Natural killer cell (primary cell): Measurements from ENCODE around the gene CASKIN2. TPM values are rescaled to one million over a fixed set of nuclear protein-coding genes. Genes with fewer than 3 reads are reported as not detected.

Experiments used
- ATAC-seq, 3 donors: fragments of 150-1000 bp in 2 of 3; fragments of 200-7000 bp in 1 of 3; cut with Tn5 transposase; 1 replicate in 1 of 3; 2 replicates in 2 of 3; pipeline ENCODE4 v1.10.0; 2021; ENCODE audit warnings: mild to moderate bottlenecking in 2 of 3, moderate library complexity in 2 of 3
- DNase-seq, 2 donors: peaks; one replicate each; pipeline versions ENCODE4 v3.0.0 to v3.0.0-alpha.2; 2013 to 2021; ENCODE audit warnings: mixed read lengths in 1 of 2
- H3K27ac ChIP-seq: one replicate; pipeline ENCODE4 v1.5.1; 2013; ENCODE audit warnings: mild to moderate bottlenecking, low read length
- H3K27me3 ChIP-seq: one replicate; pipeline ENCODE4 v1.6.1; 2013; ENCODE audit warnings: low read length; ENCODE audit not compliant: control insufficient read depth, insufficient read depth
- H3K36me3 ChIP-seq: one replicate; pipeline ENCODE4 v1.6.1; 2013; ENCODE audit warnings: low read length; ENCODE audit not compliant: control insufficient read depth, insufficient read depth
- H3K4me1 ChIP-seq: one replicate; pipeline ENCODE4 v1.6.1; 2013; ENCODE audit warnings: low read length; ENCODE audit not compliant: control insufficient read depth, insufficient read depth
- H3K4me3 ChIP-seq: one replicate; pipeline ENCODE4 v1.5.1; 2013; ENCODE audit warnings: low read length
- H3K9me3 ChIP-seq: one replicate; pipeline ENCODE4 v1.6.1; 2013; ENCODE audit warnings: low read length; ENCODE audit not compliant: control insufficient read depth, insufficient read depth
- H3K27ac Mint-ChIP-seq, 2 donors: one replicate each; pipeline ENCODE4 v1.8.0; 2022; ENCODE audit warnings: mild to moderate bottlenecking in 2 of 2, mixed read lengths in 2 of 2, moderate library complexity in 1 of 2
- H3K27me3 Mint-ChIP-seq, 2 donors: one replicate each; pipeline ENCODE4 v1.8.0; 2022; ENCODE audit warnings: low read depth in 2 of 2, mixed read lengths in 2 of 2
- H3K36me3 Mint-ChIP-seq: one replicate; pipeline ENCODE4 v1.8.0; 2022; ENCODE audit warnings: mixed read lengths
- H3K4me1 Mint-ChIP-seq, 2 donors: one replicate each; pipeline ENCODE4 v1.8.0; 2022; ENCODE audit warnings: mixed read lengths in 2 of 2
- H3K4me3 Mint-ChIP-seq: one replicate; pipeline ENCODE4 v1.8.0; 2022; ENCODE audit warnings: mild to moderate bottlenecking, moderate library complexity, mixed read lengths
- H3K9me3 Mint-ChIP-seq, 2 donors: one replicate each; pipeline ENCODE4 v1.8.0; 2022; ENCODE audit warnings: mixed read lengths in 2 of 2
- WGBS: methylation state at CpG from one replicate; pipeline ENCODE4 v1.1.7; 2013; ENCODE audit warnings: missing lambda C conversion rate; ENCODE audit not compliant: insufficient coverage; 5-methylcytosine and 5-hydroxymethylcytosine counted together
- intact Hi-C: fragments of 100-400 bp; cut with micrococcal nuclease; formaldehyde crosslinking; loops from one replicate; pipeline ENCODE4 v1.14.2; 2022
- total RNA-seq, 4 donors: library from RNA; stranded (reverse); fragments of 120-200 nt in 1 of 4; gene quantifications; one replicate each; pipeline versions ENCODE4 v1.2.3 to v1.2.4, GENCODE V29; 2013 to 2022
- TF ChIP-seq, protein P1 (sequence below): fragments of 200-600 bp; IDR thresholded peaks from one replicate; pipeline ENCODE4 v1.8.0; 2022; ENCODE audit warnings: antibody characterized with exemption

The CASKIN2 gene
- total RNA-seq, 3 donors from 2014 or later (not counting 1 experiment from before 2014, with no cell fraction given) = 0.49 to 1.8 (median 1.7) TPM

DNA sequence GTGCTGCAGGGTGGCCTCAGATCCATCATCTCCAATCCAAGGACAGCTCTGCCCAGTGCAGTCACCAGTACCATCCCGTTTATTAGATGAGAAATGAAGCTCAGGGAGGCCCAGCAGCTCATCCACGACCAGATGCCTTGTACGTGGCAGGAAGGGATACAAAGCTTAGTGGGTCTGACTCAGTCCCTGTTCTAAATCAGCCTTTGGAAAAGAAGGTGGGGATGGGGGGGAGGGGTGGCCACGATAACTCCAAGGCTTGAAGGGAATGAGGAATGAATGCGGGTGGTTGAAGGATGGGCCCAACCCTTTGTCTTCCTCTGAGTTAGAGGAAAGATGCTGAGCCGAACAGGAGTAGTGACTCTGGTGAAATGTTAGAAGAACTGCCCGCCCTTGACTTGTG is 35.9 kb upstream of the CASKIN2 start:
- Histone ChIP-seq H3K27me3 (no peaks in the 10 kb centered on the region), H3K4me3 (no peak overlapping the region), H3K27ac (no peak overlapping the region), H3K9me3 (no peaks in the 10 kb centered on the region), H3K4me1 (peaks cover 29% of the 10 kb centered on the region), H3K36me3 (peaks cover 6% of the 10 kb centered on the region)
- 95% methylated on average over 7 of the region's 7 CpGs for WGBS
- no peak for DNase-seq
- Mint-ChIP-seq H3K36me3 (no peaks in the 10 kb centered on the region), H3K4me3 (no peak overlapping the region), H3K9me3 (no peaks in the 10 kb centered on the region), H3K4me1 (peaks cover 21 to 35% of the 10 kb centered on the region in 2 donors), H3K27ac (peak overlapping the region in 1 of 2 donors; percentile 79), H3K27me3 (no peaks in the 10 kb centered on the region)
- no peak for ATAC-seq
- TF ChIP-seq, protein P1, sequence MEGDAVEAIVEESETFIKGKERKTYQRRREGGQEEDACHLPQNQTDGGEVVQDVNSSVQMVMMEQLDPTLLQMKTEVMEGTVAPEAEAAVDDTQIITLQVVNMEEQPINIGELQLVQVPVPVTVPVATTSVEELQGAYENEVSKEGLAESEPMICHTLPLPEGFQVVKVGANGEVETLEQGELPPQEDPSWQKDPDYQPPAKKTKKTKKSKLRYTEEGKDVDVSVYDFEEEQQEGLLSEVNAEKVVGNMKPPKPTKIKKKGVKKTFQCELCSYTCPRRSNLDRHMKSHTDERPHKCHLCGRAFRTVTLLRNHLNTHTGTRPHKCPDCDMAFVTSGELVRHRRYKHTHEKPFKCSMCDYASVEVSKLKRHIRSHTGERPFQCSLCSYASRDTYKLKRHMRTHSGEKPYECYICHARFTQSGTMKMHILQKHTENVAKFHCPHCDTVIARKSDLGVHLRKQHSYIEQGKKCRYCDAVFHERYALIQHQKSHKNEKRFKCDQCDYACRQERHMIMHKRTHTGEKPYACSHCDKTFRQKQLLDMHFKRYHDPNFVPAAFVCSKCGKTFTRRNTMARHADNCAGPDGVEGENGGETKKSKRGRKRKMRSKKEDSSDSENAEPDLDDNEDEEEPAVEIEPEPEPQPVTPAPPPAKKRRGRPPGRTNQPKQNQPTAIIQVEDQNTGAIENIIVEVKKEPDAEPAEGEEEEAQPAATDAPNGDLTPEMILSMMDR = no peak
- intact Hi-C loops = no loop called here

DNA sequence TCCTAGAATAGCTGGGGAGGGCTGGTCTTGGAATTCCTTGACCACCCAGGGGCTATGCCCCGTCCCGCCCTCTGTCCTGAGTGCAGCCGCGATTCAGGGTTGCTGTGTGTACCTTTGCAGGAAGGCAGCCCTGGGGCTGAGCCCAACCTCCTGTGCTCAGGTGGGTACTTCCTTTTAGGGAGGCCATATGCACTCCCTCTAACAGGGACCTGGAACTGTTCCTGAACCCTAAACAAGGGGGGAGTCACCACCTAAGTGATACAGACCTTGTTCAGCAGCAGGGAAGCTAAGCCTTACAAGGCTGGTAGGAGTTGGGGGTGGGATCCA is 34.8 kb upstream of the CASKIN2 start:
- no peaks in the 10 kb centered on the region for H3K36me3 Mint-ChIP-seq
- Histone ChIP-seq H3K9me3 (no peaks in the 10 kb centered on the region), H3K4me1 (peaks cover 29% of the 10 kb centered on the region), H3K36me3 (peaks cover 10% of the 10 kb centered on the region), H3K4me3 (no peak overlapping the region), H3K27ac (no peak overlapping the region), H3K27me3 (no peaks in the 10 kb centered on the region)
- ATAC-seq (no peak), DNase-seq (no peak)
- intact Hi-C loops = no loop called here
- no peaks in the 10 kb centered on the region for H3K9me3 Mint-ChIP-seq
- H3K27ac Mint-ChIP-seq = no peak overlapping the region
- H3K4me1 Mint-ChIP-seq = peaks cover 21 to 44% of the 10 kb centered on the region in 2 donors
- TF ChIP-seq, protein P1 = no peak
- no peak overlapping the region for H3K4me3 Mint-ChIP-seq
- 98% methylated on average over 4 of the region's 4 CpGs for WGBS
- H3K27me3 Mint-ChIP-seq = no peaks in the 10 kb centered on the region

DNA sequence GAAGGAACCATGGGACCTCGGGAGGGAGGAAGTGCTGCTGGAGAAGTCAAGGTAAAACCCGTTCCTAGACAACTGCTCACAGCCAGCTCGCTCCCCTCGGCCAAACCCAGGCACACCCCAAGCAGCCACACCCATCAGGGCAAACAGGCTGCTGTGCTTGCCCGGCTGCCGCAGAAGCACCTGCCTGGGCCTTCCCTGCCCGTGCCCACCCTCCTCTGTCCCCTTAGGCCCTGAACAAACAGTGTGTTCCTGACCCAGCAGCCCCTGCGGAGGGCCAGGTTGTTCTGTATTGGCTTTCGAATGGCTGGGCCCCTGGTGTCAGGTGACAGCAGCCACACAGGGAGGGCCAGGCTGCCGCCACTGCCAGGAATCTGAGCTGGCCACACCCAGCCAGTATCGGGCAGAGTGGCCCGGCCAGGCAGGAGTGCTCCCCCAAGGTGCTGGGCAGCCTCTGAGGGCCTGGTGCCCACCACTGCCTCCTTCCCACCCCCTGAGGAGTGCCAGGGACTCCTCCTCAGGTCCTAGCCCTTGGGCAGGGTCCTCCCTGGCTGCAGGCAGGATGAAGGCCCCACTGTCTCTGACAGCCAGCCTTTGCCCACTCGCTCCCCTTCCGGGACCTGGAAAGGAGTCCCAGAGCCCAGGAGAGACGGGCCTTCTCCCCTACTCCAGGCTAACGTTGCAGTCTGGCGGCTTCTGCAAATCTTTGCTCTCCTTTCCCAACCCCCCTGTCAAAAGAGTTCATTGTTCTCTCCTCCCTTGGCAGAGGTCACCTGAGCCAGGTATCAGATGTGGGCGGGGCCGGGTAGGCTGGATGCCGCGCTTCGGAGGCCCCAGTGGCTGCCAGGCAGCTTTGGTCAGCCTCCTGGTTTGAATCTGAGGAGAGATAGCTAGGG is 34.2 kb upstream of the CASKIN2 start:
- 85% methylated on average over 22 of the region's 22 CpGs for WGBS
- DNase-seq (no peak), ATAC-seq (peak in 1 of 3 donors; percentile 14)
- peak overlapping the region; percentile 59 to 63 for H3K27ac Mint-ChIP-seq
- peaks cover 11% of the 10 kb centered on the region for H3K36me3 ChIP-seq
- no peaks in the 10 kb centered on the region for H3K36me3 Mint-ChIP-seq
- H3K9me3 ChIP-seq = no peaks in the 10 kb centered on the region
- no peak overlapping the region for H3K4me3 ChIP-seq
- TF ChIP-seq, protein P1 = no peak
- H3K9me3 Mint-ChIP-seq = no peaks in the 10 kb centered on the region
- no peak overlapping the region for H3K27ac ChIP-seq
- peaks cover 21 to 45% of the 10 kb centered on the region in 2 donors for H3K4me1 Mint-ChIP-seq
- no peaks in the 10 kb centered on the region for H3K27me3 Mint-ChIP-seq
- intact Hi-C loops = no loop called here
- no peak overlapping the region for H3K4me3 Mint-ChIP-seq
- H3K27me3 ChIP-seq = no peaks in the 10 kb centered on the region
- H3K4me1 ChIP-seq = peaks cover 29% of the 10 kb centered on the region
